Esophagus squamous epithelium (tissue), 5 donors: ENCODE measurements around the gene C2orf76. TPM values are rescaled to one million over a fixed set of nuclear protein-coding genes. Genes with fewer than 3 reads are reported as not detected.
"Not testable (repeated sequence)": the region's sequence is repeated elsewhere in the genome, so short reads cannot be mapped to it uniquely, and the experiment has no call there.

Source experiments
- DNase-seq: peaks from one replicate; lab custom pipeline; 2025; lab: John Stamatoyannopoulos, UW
- H3K27ac ChIP-seq, 4 donors: fragments of 200-600 bp; sonication (generic); one replicate each; pipeline ENCODE4 v1.5.1; 2016 to 2019; ENCODE audit warnings: mild to moderate bottlenecking in 1 of 4
- H3K27me3 ChIP-seq, 4 donors: fragments of 200-600 bp; sonication (generic); 1 replicate in 3 of 4; 2 replicates in 1 of 4; pipeline versions ENCODE4 v1.5.1 to v1.6.0; 2017 to 2021; ENCODE audit warnings: antibody characterized with exemption in 1 of 4
- H3K36me3 ChIP-seq, 3 donors: fragments of 200-600 bp; sonication (generic); one replicate each; pipeline ENCODE4 v1.5.1; 2016 to 2019
- H3K4me1 ChIP-seq, 3 donors: fragments of 200-600 bp; sonication (generic); one replicate each; pipeline ENCODE4 v1.5.1; 2017 to 2019
- H3K4me3 ChIP-seq, 4 donors: fragments of 200-600 bp; sonication (generic); 1 replicate in 3 of 4; 2 replicates in 1 of 4; pipeline ENCODE4 v1.5.1; 2016 to 2019; ENCODE audit warnings: mild to moderate bottlenecking in 2 of 4, moderate library complexity in 1 of 4
- H3K9me3 ChIP-seq, 3 donors: fragments of 200-600 bp; sonication (generic); one replicate each; pipeline ENCODE4 v1.5.1; 2016 to 2019
- CTCF ChIP-seq, 6 experiments: fragments of 450-650 bp in 4 of 6; fragments of 200-600 bp in 2 of 6; sonication (generic) in 2 of 6; IDR thresholded peaks; one replicate each; pipeline ENCODE4 v1.5.1; 2016 to 2019; ENCODE audit warnings: antibody characterized with exemption in 6 of 6, mild to moderate bottlenecking in 4 of 6, moderate library complexity in 4 of 6
- POLR2A ChIP-seq, 4 donors: fragments of 450-650 bp; IDR thresholded peaks; one replicate each; pipeline ENCODE4 v1.6.1; 2017; ENCODE audit warnings: antibody characterized with exemption in 4 of 4, mild to moderate bottlenecking in 4 of 4, moderate library complexity in 3 of 4
- WGBS, 2 donors: methylation state at CpG; one replicate each; pipeline ENCODE4 v1.1.5; 2018; 5-methylcytosine and 5-hydroxymethylcytosine counted together
- intact Hi-C: fragments of 100-400 bp; cut with DNase I; formaldehyde crosslinking; loops from one replicate; pipeline ENCODE4 v1.15.0; 2022
- total RNA-seq, 4 donors: library from RNA; depleted of rRNA; stranded (reverse); fragments of >200 nt; gene quantifications; one replicate each; pipeline ENCODE4 v1.1.0, GENCODE V29; 2016
- donor health status: DM: yes; HTN: yes; CAD: no.

Gene C2orf76
- total RNA-seq, 4 donors from 2014 or later = 5.7 to 9.7 (median 8.4) TPM

GRCh38 chr2:119407430-119408220 lies 41.0 kb upstream of the C2orf76 start:
- Histone ChIP-seq H3K4me1 (peaks cover 0 to 18% (median 0%) of the 10 kb centered on the region in 3 donors), H3K4me3 (no peak overlapping the region), H3K36me3 (no peaks in the 10 kb centered on the region), H3K27me3 (no peaks in the 10 kb centered on the region), H3K27ac (no peak overlapping the region), H3K9me3 (no peaks in the 10 kb centered on the region)
- 49 to 68% methylated on average over 5 to 7 of the region's 7 CpGs for WGBS, 2 donors
- TF ChIP-seq CTCF (IDR thresholded peaks at IDR 0.05) = peak; percentile 57 to 86 (median 82)
- TF ChIP-seq POLR2A (IDR thresholded peaks at IDR 0.05) = no peak
- intact Hi-C loops = loop anchor here (2.0 to 5.0 kb wide), 2 partner anchors 69 to 250 kb away; no protein-coding TSS in a partner anchor
- DNase-seq = no peak

GRCh38 chr2:119405151-119405550 lies 38.5 kb upstream of the C2orf76 start:
- H3K27me3 ChIP-seq = no peaks in the 10 kb centered on the region
- H3K4me1 ChIP-seq = peaks cover 0 to 23% (median 0%) of the 10 kb centered on the region in 3 donors
- H3K27ac ChIP-seq = no peak overlapping the region
- H3K4me3 ChIP-seq = no peak overlapping the region
- H3K9me3 ChIP-seq = no peaks in the 10 kb centered on the region
- TF ChIP-seq CTCF (IDR thresholded peaks at IDR 0.05) = no peak
- no peak for TF ChIP-seq POLR2A (IDR thresholded peaks at IDR 0.05)
- WGBS, 2 donors = 93% methylated on average over 2 of the region's 2 CpGs; no CpG with 5 or more reads in 1 of the 2 donors
- H3K36me3 ChIP-seq = no peaks in the 10 kb centered on the region
- intact Hi-C loops = loop anchor here (5.0 kb wide), 1 partner anchor 252 kb away; no protein-coding TSS in a partner anchor
- no peak for DNase-seq

- H3K9me3 ChIP-seq, H3K27me3 ChIP-seq, H3K27ac ChIP-seq, intact Hi-C loops, DNase-seq, H3K4me3 ChIP-seq, H3K36me3 ChIP-seq: not testable (repeated sequence)
- peaks cover 0 to 29% (median 0%) of the 10 kb centered on the region in 3 donors for H3K4me1 ChIP-seq
- WGBS, 2 donors = 80 to 86% methylated on average over 8 to 9 of the region's 12 CpGs
These were observed 37.0 kb upstream of the C2orf76 start for GRCh38 chr2:119403618-119404017.

GRCh38 chr2:119402645-119403560 lies 36.3 kb upstream of the C2orf76 start:
- Histone ChIP-seq H3K9me3 (no peaks in the 10 kb centered on the region), H3K4me3 (no peak overlapping the region), H3K27me3 (no peaks in the 10 kb centered on the region), H3K4me1 (peaks cover 0 to 28% (median 0%) of the 10 kb centered on the region in 3 donors), H3K27ac (no peak overlapping the region), H3K36me3 (no peaks in the 10 kb centered on the region)
- intact Hi-C loops = no loop called here
- no peak for DNase-seq
- 66 to 79% methylated on average over 9 to 10 of the region's 10 CpGs for WGBS, 2 donors
- TF ChIP-seq POLR2A (IDR thresholded peaks at IDR 0.05) = no peak
- no peak for TF ChIP-seq CTCF (IDR thresholded peaks at IDR 0.05)

GRCh38 chr2:119402106-119402505 lies 35.5 kb upstream of the C2orf76 start:
- H3K4me3 ChIP-seq = no peak overlapping the region
- TF ChIP-seq CTCF (IDR thresholded peaks at IDR 0.05) (no peak), POLR2A (IDR thresholded peaks at IDR 0.05) (no peak)
- H3K36me3 ChIP-seq = no peaks in the 10 kb centered on the region
- no peaks in the 10 kb centered on the region for H3K9me3 ChIP-seq
- H3K27me3 ChIP-seq = no peaks in the 10 kb centered on the region
- no peak overlapping the region for H3K27ac ChIP-seq
- H3K4me1 ChIP-seq = peaks cover 0 to 20% (median 0%) of the 10 kb centered on the region in 3 donors
- WGBS, 2 donors = 80 to 88% methylated on average over 5 of the region's 5 CpGs
- intact Hi-C loops = no loop called here
- no peak for DNase-seq
